Hematopoietic multipotent progenitor cell treated with erythropoietin and hydrocortisone succinate and interleukin-3 and kit ligand, for 15 days (in vitro differentiated cells): ENCODE measurements around the gene RSKR.
A peak's percentile ranks its signal among the peaks of the same experiment; 100 is the strongest.
"Not testable (repeated sequence)": the region's sequence is repeated elsewhere in the genome, so short reads cannot be mapped to it uniquely, and the experiment has no call there.

ENCODE experiments used
- DNase-seq: peaks from one replicate; pipeline ENCODE4 v3.0.0-alpha.2; 2015; ENCODE audit warnings: low spot score

The RSKR gene

GRCh38 chr17:28622186-28622585 lies 8.2 kb upstream of the RSKR start:
- no peak for DNase-seq

- DNase-seq: no peak
Observed at GRCh38 chr17:28620010-28620409, 6.0 kb upstream of the RSKR start.

GRCh38 chr17:28618464-28618863 lies 4.5 kb upstream of the RSKR start:
- no peak for DNase-seq

GRCh38 chr17:28616281-28616680 lies 2.3 kb upstream of the RSKR start:
- no peak for DNase-seq

GRCh38 chr17:28615260-28615940 lies 1.4 kb upstream of the RSKR start:
- DNase-seq: no peak

GRCh38 chr17:28612936-28613872 lies 781 bp downstream of the RSKR start:
- DNase-seq: peak; percentile 44

- no peak for DNase-seq
Observed at GRCh38 chr17:28612531-28612930, 1.5 kb downstream of the RSKR start.

GRCh38 chr17:28610376-28610775 lies 3.6 kb downstream of the RSKR start:
- DNase-seq: no peak

- not testable (repeated sequence) for DNase-seq
Observed at GRCh38 chr17:28604031-28604430, 10.0 kb downstream of the RSKR start.

- peak; percentile 76 for DNase-seq
Observed at GRCh38 chr17:28599311-28600184, 14.4 kb downstream of the RSKR start.

GRCh38 chr17:28598799-28599310 lies 15.1 kb downstream of the RSKR start, which contains the start of gene SPAG5:
Gene SPAG5, minus strand, starts transcription at chr17:28599025. Its CDS starts 79 bp downstream, at chr17:28598946.
- peak; percentile 94 for DNase-seq

- DNase-seq: no peak
Observed at GRCh38 chr17:28598389-28598788, 15.6 kb downstream of the RSKR start.

GRCh38 chr17:28597606-28598383 lies 16.2 kb downstream of the RSKR start:
- DNase-seq: no peak

- DNase-seq: no peak
Observed at GRCh38 chr17:28592260-28592659, 21.7 kb downstream of the RSKR start.

- no peak for DNase-seq
Observed at GRCh38 chr17:28585851-28586250, 28.1 kb downstream of the RSKR start.

- no peak for DNase-seq
Observed at GRCh38 chr17:28584434-28584833, 29.6 kb downstream of the RSKR start.

- no peak for DNase-seq
Observed at GRCh38 chr17:28582513-28582912, 31.5 kb downstream of the RSKR start.

- DNase-seq: no peak
Observed at GRCh38 chr17:28580959-28581358, 33.0 kb downstream of the RSKR start.

- no peak for DNase-seq
Observed at GRCh38 chr17:28579526-28579925, 34.5 kb downstream of the RSKR start.

- DNase-seq: no peak
Observed at GRCh38 chr17:28578246-28579195, 35.5 kb downstream of the RSKR start.
